ENCODE data around the gene SUSD3. TPM values are rescaled to one million over a fixed set of nuclear protein-coding genes. Genes with fewer than 3 reads are reported as not detected.

The SUSD3 gene
- total and polyA plus RNA-seq, 2 of the 4 experiments (the other 2 are of a cell fraction) = 0.54 to 1.5 TPM

GRCh38 chr9:93038918-93039317 lies 19.6 kb upstream of the SUSD3 start:
- 62% methylated on average over 4 of the region's 6 CpGs; no CpG with 5 or more reads in 1 of the 2 experiments for WGBS, 2 experiments (ENCODE audit: extremely low coverage in 2 of 2, insufficient read length in 1 of 2)
- BruUV-seq (replicated peaks) = no TSS peak

More at GRCh38 chr9:93038918-93039317, 19.6 kb upstream of the SUSD3 start:
- no peak overlapping the region for H3K9ac ChIP-seq (ENCODE audit: low read depth, low read length)
- no peak overlapping the region for H3K4me3 ChIP-seq (ENCODE audit: insufficient read depth, low read depth, low read length)
- H2AFZ ChIP-seq (replicated peaks; ENCODE audit: low read length, poor library complexity) = no peak overlapping the region
- H2BK120ac ChIP-seq (ENCODE audit: low read depth, low read length) = no peak overlapping the region
- no peak overlapping the region for H4K8ac ChIP-seq (ENCODE audit: low read depth in 2 of 2, low read length in 2 of 2)
- no peaks in the 10 kb centered on the region for H4K20me1 ChIP-seq (ENCODE audit: insufficient read depth, low read length)
- no peak overlapping the region for H3K56ac ChIP-seq (ENCODE audit: extremely low read depth, insufficient read depth, low read length)
- dilution Hi-C loops (cut with HindIII; ENCODE audit: low sequenced_read_pairs, unreplicated experiment) = no loop called here
- DNase-seq (no peak), ATAC-seq (ENCODE audit: low read depth) (no peak)
- H3K4me1 ChIP-seq (ENCODE audit: control insufficient read depth, insufficient read depth, low read length) = no peaks in the 10 kb centered on the region
- no peak overlapping the region for H4K91ac ChIP-seq (ENCODE audit: insufficient read depth, low read depth, low read length)
- no peaks in the 10 kb centered on the region for H3K9me1 ChIP-seq (ENCODE audit: insufficient read depth, low read length)
- no peak overlapping the region for H3K27ac ChIP-seq (ENCODE audit: insufficient read depth, low read length)
- H3K27me3 ChIP-seq (ENCODE audit: control insufficient read depth, insufficient read depth, low read length) = peaks cover 5% of the 10 kb centered on the region; the same call in 1 of the 2 replicates
- no peak overlapping the region for H3K4ac ChIP-seq (ENCODE audit: low read depth, low read length)
- TF ChIP-seq MAZ (IDR thresholded peaks at IDR 0.05; ENCODE audit: borderline replicate concordance, low read depth, low read length) = no peak
- no peak for TF ChIP-seq CTCF (conservative IDR thresholded peaks at IDR 0.05; ENCODE audit: low read depth, low read length)
- no peak for TF ChIP-seq FOS (IDR thresholded peaks at IDR 0.05; ENCODE audit: low read depth, low read length)
- TF ChIP-seq MAFK (IDR thresholded peaks at IDR 0.05; ENCODE audit: low read depth, low read length) = no peak
- no peak for TF ChIP-seq POLR2A (IDR thresholded peaks at IDR 0.05; ENCODE audit: low read depth, low read length)
- no peak for TF ChIP-seq SMC3 (IDR thresholded peaks at IDR 0.05; ENCODE audit: low read depth, low read length)
- TF ChIP-seq MXI1 (IDR thresholded peaks at IDR 0.05; ENCODE audit: borderline replicate concordance, low read depth, low read length) = no peak
- TF ChIP-seq RAD21 (IDR thresholded peaks at IDR 0.05; ENCODE audit: low read length) = no peak
- intact Hi-C loops (cut with micrococcal nuclease) = no loop called here
- in situ Hi-C loops (cut with MboI; ENCODE audit: low sequenced_read_pairs) = no loop called here
- H2AK5ac ChIP-seq (ENCODE audit: low read depth, low read length) = no peak overlapping the region
- no peaks in the 10 kb centered on the region for H3K79me1 ChIP-seq (ENCODE audit: low read depth in 1 of 2, low read length in 2 of 2)
- no peak overlapping the region for H2AK9ac ChIP-seq (replicated peaks; ENCODE audit: low read depth, low read length, poor library complexity)
- H3K36me3 ChIP-seq (ENCODE audit: control insufficient read depth, insufficient read depth, low read length) = no peaks in the 10 kb centered on the region
- H2BK5ac ChIP-seq (ENCODE audit: low read depth, low read length, poor library complexity, severe bottlenecking) = no peak overlapping the region
- H3K18ac ChIP-seq (ENCODE audit: low read depth, low read length) = no peak overlapping the region
- CTCF ChIA-PET = no interaction called here
- no peak overlapping the region for H3K23ac ChIP-seq (ENCODE audit: low read depth, low read length)
- no peak overlapping the region for H3K14ac ChIP-seq (replicated peaks; ENCODE audit: low read depth, low read length)
- no peak overlapping the region for H4K5ac ChIP-seq (ENCODE audit: low read depth, low read length)
- no peak overlapping the region for H2BK20ac ChIP-seq (ENCODE audit: low read depth, low read length)
- POLR2A ChIA-PET (ENCODE audit: unreplicated experiment) = no interaction called here
- H3K4me2 ChIP-seq (ENCODE audit: low read depth, low read length) = no peak overlapping the region
- no peak overlapping the region for H2BK15ac ChIP-seq (ENCODE audit: low read depth, low read length)
- peaks cover 2% of the 10 kb centered on the region; the same call in 1 of the 2 replicates for H3K9me3 ChIP-seq (ENCODE audit: control insufficient read depth, insufficient read depth, low read length)
